ENCODE results near the gene CCNY. TPM values are rescaled to one million over a fixed set of nuclear protein-coding genes. Genes with fewer than 3 reads are reported as not detected.

CCNY gene
- total RNA-seq, 2 experiments from 2014 or later, result 64.9 to 66.9 TPM

DNA sequence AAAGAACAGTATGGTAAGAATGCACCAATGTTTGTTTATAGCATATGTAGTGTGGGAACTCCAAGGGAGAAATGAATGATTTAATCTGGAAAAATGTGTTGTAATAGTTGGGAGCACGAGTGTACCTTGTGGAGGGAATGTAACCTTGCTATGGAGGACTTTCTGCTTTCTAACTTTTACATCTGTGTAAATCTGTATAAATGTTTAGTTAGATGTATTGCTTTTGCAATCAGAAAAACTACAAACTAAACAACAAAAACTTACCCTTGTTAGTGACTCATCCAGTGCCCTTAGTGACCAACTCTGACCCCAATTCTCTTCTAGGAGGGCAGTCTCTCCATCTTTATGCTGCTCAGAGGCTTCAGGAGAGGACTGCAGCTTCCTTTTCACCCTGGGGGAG lies 89.3 kb downstream of the CCNY start:
- Mint-ChIP-seq H3K9me3 (no peaks in the 10 kb centered on the region), H3K4me3 (no peak overlapping the region), H3K27ac (no peak overlapping the region), H3K27me3 (no peaks in the 10 kb centered on the region), H3K36me3 (ENCODE audit: low read depth) (peaks cover 34% of the 10 kb centered on the region), H3K4me1 (ENCODE audit: low read depth) (peaks cover 75% of the 10 kb centered on the region)
- no peaks in the 10 kb centered on the region for H3K27me3 ChIP-seq (ENCODE audit: control insufficient read depth in 1 of 2, insufficient read depth in 2 of 2, low read length in 2 of 2)
- DNase-seq (no peak), ATAC-seq (ENCODE audit: poor library complexity) (no peak)
- H3K36me3 ChIP-seq (ENCODE audit: insufficient read depth, low read length), result no peaks in the 10 kb centered on the region
- H3K9me3 ChIP-seq (ENCODE audit: control insufficient read depth in 1 of 2, insufficient read depth in 1 of 2, low read length in 2 of 2), result no peaks in the 10 kb centered on the region
- no peak overlapping the region for H3K4me3 ChIP-seq (ENCODE audit: low read length)
- no peak overlapping the region for H3K27ac ChIP-seq (ENCODE audit: low read depth in 1 of 2, low read length in 2 of 2)
- POLR2A ChIA-PET, result no interaction called here
- peaks cover 17% of the 10 kb centered on the region for H3K4me1 ChIP-seq (ENCODE audit: insufficient read depth, low read length)
- intact Hi-C loops (cut with DNase I, micrococcal nuclease), result no loop called here
- TF ChIP-seq, protein P1, sequence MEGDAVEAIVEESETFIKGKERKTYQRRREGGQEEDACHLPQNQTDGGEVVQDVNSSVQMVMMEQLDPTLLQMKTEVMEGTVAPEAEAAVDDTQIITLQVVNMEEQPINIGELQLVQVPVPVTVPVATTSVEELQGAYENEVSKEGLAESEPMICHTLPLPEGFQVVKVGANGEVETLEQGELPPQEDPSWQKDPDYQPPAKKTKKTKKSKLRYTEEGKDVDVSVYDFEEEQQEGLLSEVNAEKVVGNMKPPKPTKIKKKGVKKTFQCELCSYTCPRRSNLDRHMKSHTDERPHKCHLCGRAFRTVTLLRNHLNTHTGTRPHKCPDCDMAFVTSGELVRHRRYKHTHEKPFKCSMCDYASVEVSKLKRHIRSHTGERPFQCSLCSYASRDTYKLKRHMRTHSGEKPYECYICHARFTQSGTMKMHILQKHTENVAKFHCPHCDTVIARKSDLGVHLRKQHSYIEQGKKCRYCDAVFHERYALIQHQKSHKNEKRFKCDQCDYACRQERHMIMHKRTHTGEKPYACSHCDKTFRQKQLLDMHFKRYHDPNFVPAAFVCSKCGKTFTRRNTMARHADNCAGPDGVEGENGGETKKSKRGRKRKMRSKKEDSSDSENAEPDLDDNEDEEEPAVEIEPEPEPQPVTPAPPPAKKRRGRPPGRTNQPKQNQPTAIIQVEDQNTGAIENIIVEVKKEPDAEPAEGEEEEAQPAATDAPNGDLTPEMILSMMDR (IDR thresholded peaks at IDR 0.05), result no peak
- CTCF ChIA-PET, result no interaction called here

DNA sequence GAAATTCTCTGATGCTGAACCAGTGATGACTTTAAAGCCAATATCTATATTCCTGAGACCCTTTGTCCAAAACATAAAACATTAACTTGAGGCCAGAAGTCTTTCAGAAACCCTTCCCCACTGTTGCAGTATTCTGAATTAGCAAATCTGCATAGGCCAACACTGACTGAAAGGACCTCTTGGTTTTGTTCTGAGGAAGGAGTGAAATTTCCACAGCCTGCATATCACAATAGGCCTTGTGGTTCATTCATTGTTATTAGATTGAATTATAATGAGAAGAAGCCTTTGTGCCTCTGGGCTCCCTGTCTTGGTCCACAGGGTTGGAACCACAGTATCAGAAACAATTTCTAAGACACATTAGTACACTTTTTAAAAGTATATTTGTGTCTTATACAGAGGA lies 90.3 kb downstream of the CCNY start:
- Histone ChIP-seq H3K9me3 (ENCODE audit: control insufficient read depth in 1 of 2, insufficient read depth in 1 of 2, low read length in 2 of 2) (no peaks in the 10 kb centered on the region), H3K27ac (ENCODE audit: low read depth in 1 of 2, low read length in 2 of 2) (no peak overlapping the region), H3K4me3 (ENCODE audit: low read length) (no peak overlapping the region), H3K27me3 (ENCODE audit: control insufficient read depth in 1 of 2, insufficient read depth in 2 of 2, low read length in 2 of 2) (no peaks in the 10 kb centered on the region), H3K4me1 (ENCODE audit: insufficient read depth, low read length) (peaks cover 9% of the 10 kb centered on the region), H3K36me3 (ENCODE audit: insufficient read depth, low read length) (no peaks in the 10 kb centered on the region)
- intact Hi-C loops (cut with DNase I, micrococcal nuclease), result loop anchor here in 1 of 2 experiments (2.0 kb wide), 1 partner anchor 14 kb away; no protein-coding TSS in a partner anchor
- DNase-seq (no peak), ATAC-seq (ENCODE audit: poor library complexity) (no peak)
- no peaks in the 10 kb centered on the region for H3K9me3 Mint-ChIP-seq
- H3K4me1 Mint-ChIP-seq (ENCODE audit: low read depth), result peaks cover 71% of the 10 kb centered on the region
- H3K27me3 Mint-ChIP-seq, result no peaks in the 10 kb centered on the region
- CTCF ChIA-PET, result no interaction called here
- H3K36me3 Mint-ChIP-seq (ENCODE audit: low read depth), result peaks cover 38% of the 10 kb centered on the region
- no peak overlapping the region for H3K4me3 Mint-ChIP-seq
- POLR2A ChIA-PET, result interaction anchor here (1.1 kb wide), 1 partner anchor 25 kb away, joined by 4 read pairs; no protein-coding TSS in a partner anchor
- peak overlapping the region; percentile 33 for H3K27ac Mint-ChIP-seq
- TF ChIP-seq, protein P1 (IDR thresholded peaks at IDR 0.05), result no peak

DNA sequence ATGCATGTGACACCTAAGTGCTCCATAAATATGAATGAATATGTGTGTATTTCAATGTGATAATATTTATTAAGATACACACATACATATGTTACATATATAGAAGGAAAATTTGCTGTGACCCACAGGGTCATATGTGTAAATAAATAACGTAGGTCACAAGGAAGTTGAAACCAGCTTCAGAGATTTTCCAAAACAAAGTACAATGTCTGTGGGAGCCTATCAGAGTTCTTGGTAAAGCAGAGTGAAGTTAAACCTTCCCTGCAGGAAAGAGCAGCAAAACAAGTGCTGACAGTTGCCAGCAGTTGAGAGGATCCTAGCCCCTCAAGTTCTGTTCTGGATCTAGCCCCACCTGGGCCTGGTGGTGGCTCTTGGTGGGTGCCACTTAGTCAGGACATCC lies 91.2 kb downstream of the CCNY start:
- no peaks in the 10 kb centered on the region for H3K36me3 ChIP-seq (ENCODE audit: insufficient read depth, low read length)
- H3K4me3 ChIP-seq (ENCODE audit: low read length), result no peak overlapping the region
- TF ChIP-seq, protein P1 (IDR thresholded peaks at IDR 0.05), result no peak
- peaks cover 72% of the 10 kb centered on the region for H3K4me1 Mint-ChIP-seq (ENCODE audit: low read depth)
- H3K4me1 ChIP-seq (ENCODE audit: insufficient read depth, low read length), result peaks cover 9% of the 10 kb centered on the region
- H3K27ac Mint-ChIP-seq, result peak overlapping the region; percentile 33
- ATAC-seq (ENCODE audit: poor library complexity), result no peak
- H3K9me3 Mint-ChIP-seq, result no peaks in the 10 kb centered on the region
- peaks cover 47% of the 10 kb centered on the region for H3K36me3 Mint-ChIP-seq (ENCODE audit: low read depth)
- H3K9me3 ChIP-seq (ENCODE audit: control insufficient read depth in 1 of 2, insufficient read depth in 1 of 2, low read length in 2 of 2), result no peaks in the 10 kb centered on the region
- no peaks in the 10 kb centered on the region for H3K27me3 ChIP-seq (ENCODE audit: control insufficient read depth in 1 of 2, insufficient read depth in 2 of 2, low read length in 2 of 2)
- no peak overlapping the region for H3K27ac ChIP-seq (ENCODE audit: low read depth in 1 of 2, low read length in 2 of 2)
- POLR2A ChIA-PET, result interaction anchor here (1.1 kb wide), 1 partner anchor 26 kb away, joined by 4 read pairs; no protein-coding TSS in a partner anchor
- DNase-seq, result no peak
- H3K4me3 Mint-ChIP-seq, result no peak overlapping the region
- no peaks in the 10 kb centered on the region for H3K27me3 Mint-ChIP-seq
- CTCF ChIA-PET, result interaction anchor here (1.0 kb wide), 1 partner anchor 136 kb away, joined by 3 read pairs; no protein-coding TSS in a partner anchor
- intact Hi-C loops (cut with DNase I, micrococcal nuclease), result loop anchor here in 1 of 2 experiments (2.0 kb wide), 1 partner anchor 15 kb away; no protein-coding TSS in a partner anchor
